ENCODE measurements around the gene ADGRB2.
"Not testable (repeated sequence)": the region's sequence is repeated elsewhere in the genome, so short reads cannot be mapped to it uniquely, and the experiment has no call there.

ADGRB2 gene

GRCh38 chr1:31725134-31725533 is 39.0 kb downstream of the ADGRB2 start:
- DNase-seq, result no peak

GRCh38 chr1:31723828-31724359 is 40.2 kb downstream of the ADGRB2 start:
- no peak for DNase-seq

GRCh38 chr1:31718327-31718897 is 45.7 kb downstream of the ADGRB2 start:
- DNase-seq, result no peak

GRCh38 chr1:31717341-31717740 is 46.8 kb downstream of the ADGRB2 start:
- DNase-seq, result no peak

- no peak for DNase-seq
Observed at GRCh38 chr1:31715873-31716220, 48.3 kb downstream of the ADGRB2 start.

- peak; percentile 40 to 61 for DNase-seq
Observed at GRCh38 chr1:31715087-31715872, 48.9 kb downstream of the ADGRB2 start.

- no peak for DNase-seq
Observed at GRCh38 chr1:31714442-31715086, 49.6 kb downstream of the ADGRB2 start.

- DNase-seq, result no peak
Observed at GRCh38 chr1:31712630-31713029, 51.5 kb downstream of the ADGRB2 start.

- DNase-seq, result no peak
Observed at GRCh38 chr1:31712068-31712467, 52.1 kb downstream of the ADGRB2 start.

- no peak for DNase-seq
Observed at GRCh38 chr1:31708324-31708723, 55.8 kb downstream of the ADGRB2 start.

- no peak for DNase-seq
Observed at GRCh38 chr1:31707711-31708110, 56.4 kb downstream of the ADGRB2 start.

GRCh38 chr1:31707059-31707600 is 57.0 kb downstream of the ADGRB2 start:
- DNase-seq, result not testable (repeated sequence)

GRCh38 chr1:31706384-31707058 is 57.6 kb downstream of the ADGRB2 start:
- no peak for DNase-seq

- no peak for DNase-seq
Observed at GRCh38 chr1:31705080-31705866, 58.9 kb downstream of the ADGRB2 start.

- DNase-seq, result no peak
Observed at GRCh38 chr1:31704271-31705079, 59.7 kb downstream of the ADGRB2 start.

GRCh38 chr1:31703431-31704270 is 60.5 kb downstream of the ADGRB2 start, which contains the start of gene COL16A1:
Gene COL16A1, minus strand, starts transcription at chr1:31704017. Its CDS starts 1,824 bp downstream, at chr1:31702193.
- DNase-seq, result no peak

GRCh38 chr1:31702836-31703404 is 61.2 kb downstream of the ADGRB2 start:
- DNase-seq, result no peak

GRCh38 chr1:31701091-31701736 is 62.9 kb downstream of the ADGRB2 start:
- DNase-seq, result no peak

GRCh38 chr1:31700468-31701090 is 63.6 kb downstream of the ADGRB2 start:
- DNase-seq, result no peak
